ENCODE data around the gene RAB37. TPM values are rescaled to one million over a fixed set of nuclear protein-coding genes. Genes with fewer than 3 reads are reported as not detected.

Gene RAB37
- total RNA-seq, 1 experiment from 2014 or later = 1.5 TPM

DNA sequence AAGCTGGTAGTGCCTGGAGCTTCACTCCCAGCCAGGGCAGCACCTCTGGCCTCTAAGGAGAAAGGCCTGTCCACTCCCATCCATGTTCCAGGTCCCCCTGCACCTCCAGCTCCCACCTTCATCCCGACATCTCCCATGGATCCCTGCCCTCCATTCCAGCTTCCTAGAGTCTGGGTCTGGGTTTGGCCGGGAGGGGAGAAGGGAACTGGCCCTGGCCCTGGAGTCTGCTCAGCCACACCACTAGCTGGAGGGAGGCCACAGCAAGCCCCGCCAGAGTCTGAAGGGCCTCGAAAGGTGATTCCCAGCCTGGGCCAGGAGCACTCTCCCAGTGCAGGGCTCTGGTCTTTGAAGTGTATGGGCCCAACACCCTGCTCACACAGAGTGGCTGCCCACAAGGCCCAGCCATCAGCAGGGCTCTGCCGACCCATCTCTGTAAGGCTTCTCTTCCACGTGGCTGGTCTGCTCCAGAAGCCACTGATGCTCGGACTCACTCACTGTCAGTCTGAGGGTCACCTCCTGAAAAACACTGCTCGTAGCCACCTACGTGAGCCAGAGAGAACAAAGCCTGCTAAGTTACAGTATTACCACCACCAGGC, 34.4 kb downstream of the RAB37 start:
- DNase-seq (ENCODE audit: low read depth, low spot score) (no peak), ATAC-seq (no peak)
- Histone ChIP-seq H3K4me3 (ENCODE audit: low read depth in 2 of 2, low read length in 2 of 2) (no peak overlapping the region), H3K4me1 (ENCODE audit: control insufficient read depth, insufficient read depth, low read length) (peaks cover 43% of the 10 kb centered on the region), H3K9me3 (ENCODE audit: control insufficient read depth, insufficient read depth, low read depth, low read length) (no peaks in the 10 kb centered on the region), H3K27me3 (ENCODE audit: control insufficient read depth, insufficient read depth, low read length) (no peaks in the 10 kb centered on the region), H3K27ac (ENCODE audit: low read length) (no peak overlapping the region), H3K36me3 (ENCODE audit: control insufficient read depth, insufficient read depth, low read length) (peaks cover 9% of the 10 kb centered on the region; the same call in 1 of the 2 replicates)
- CTCF ChIA-PET = interaction anchor here (0.5 to 2.2 kb wide), 9 partner anchors 15 to 114 kb away, joined by 3 to 16 read pairs (median 5); no protein-coding TSS in a partner anchor
- no peak for TF ChIP-seq SIN3A (IDR thresholded peaks at IDR 0.05; ENCODE audit: borderline replicate concordance, insufficient read depth, low read depth, low read length)
- TF ChIP-seq POLR2AphosphoS5 (IDR thresholded peaks at IDR 0.05; ENCODE audit: low read depth, low read length) = no peak
- TF ChIP-seq TCF7L2 (IDR thresholded peaks at IDR 0.05; ENCODE audit: low read depth, low read length) = no peak
- TF ChIP-seq, protein P1, sequence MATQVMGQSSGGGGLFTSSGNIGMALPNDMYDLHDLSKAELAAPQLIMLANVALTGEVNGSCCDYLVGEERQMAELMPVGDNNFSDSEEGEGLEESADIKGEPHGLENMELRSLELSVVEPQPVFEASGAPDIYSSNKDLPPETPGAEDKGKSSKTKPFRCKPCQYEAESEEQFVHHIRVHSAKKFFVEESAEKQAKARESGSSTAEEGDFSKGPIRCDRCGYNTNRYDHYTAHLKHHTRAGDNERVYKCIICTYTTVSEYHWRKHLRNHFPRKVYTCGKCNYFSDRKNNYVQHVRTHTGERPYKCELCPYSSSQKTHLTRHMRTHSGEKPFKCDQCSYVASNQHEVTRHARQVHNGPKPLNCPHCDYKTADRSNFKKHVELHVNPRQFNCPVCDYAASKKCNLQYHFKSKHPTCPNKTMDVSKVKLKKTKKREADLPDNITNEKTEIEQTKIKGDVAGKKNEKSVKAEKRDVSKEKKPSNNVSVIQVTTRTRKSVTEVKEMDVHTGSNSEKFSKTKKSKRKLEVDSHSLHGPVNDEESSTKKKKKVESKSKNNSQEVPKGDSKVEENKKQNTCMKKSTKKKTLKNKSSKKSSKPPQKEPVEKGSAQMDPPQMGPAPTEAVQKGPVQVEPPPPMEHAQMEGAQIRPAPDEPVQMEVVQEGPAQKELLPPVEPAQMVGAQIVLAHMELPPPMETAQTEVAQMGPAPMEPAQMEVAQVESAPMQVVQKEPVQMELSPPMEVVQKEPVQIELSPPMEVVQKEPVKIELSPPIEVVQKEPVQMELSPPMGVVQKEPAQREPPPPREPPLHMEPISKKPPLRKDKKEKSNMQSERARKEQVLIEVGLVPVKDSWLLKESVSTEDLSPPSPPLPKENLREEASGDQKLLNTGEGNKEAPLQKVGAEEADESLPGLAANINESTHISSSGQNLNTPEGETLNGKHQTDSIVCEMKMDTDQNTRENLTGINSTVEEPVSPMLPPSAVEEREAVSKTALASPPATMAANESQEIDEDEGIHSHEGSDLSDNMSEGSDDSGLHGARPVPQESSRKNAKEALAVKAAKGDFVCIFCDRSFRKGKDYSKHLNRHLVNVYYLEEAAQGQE (IDR thresholded peaks at IDR 0.05; ENCODE audit: insufficient read depth in 1 of 2, low read depth in 2 of 2, low read length in 1 of 2) = no peak
- TF ChIP-seq, protein P2, sequence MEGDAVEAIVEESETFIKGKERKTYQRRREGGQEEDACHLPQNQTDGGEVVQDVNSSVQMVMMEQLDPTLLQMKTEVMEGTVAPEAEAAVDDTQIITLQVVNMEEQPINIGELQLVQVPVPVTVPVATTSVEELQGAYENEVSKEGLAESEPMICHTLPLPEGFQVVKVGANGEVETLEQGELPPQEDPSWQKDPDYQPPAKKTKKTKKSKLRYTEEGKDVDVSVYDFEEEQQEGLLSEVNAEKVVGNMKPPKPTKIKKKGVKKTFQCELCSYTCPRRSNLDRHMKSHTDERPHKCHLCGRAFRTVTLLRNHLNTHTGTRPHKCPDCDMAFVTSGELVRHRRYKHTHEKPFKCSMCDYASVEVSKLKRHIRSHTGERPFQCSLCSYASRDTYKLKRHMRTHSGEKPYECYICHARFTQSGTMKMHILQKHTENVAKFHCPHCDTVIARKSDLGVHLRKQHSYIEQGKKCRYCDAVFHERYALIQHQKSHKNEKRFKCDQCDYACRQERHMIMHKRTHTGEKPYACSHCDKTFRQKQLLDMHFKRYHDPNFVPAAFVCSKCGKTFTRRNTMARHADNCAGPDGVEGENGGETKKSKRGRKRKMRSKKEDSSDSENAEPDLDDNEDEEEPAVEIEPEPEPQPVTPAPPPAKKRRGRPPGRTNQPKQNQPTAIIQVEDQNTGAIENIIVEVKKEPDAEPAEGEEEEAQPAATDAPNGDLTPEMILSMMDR (IDR thresholded peaks at IDR 0.05) = no peak
- intact Hi-C loops (cut with micrococcal nuclease; ENCODE audit: unreplicated experiment) = no loop called here
- BruUV-seq (replicated peaks) = no TSS peak
- in situ Hi-C loops (cut with HindIII; ENCODE audit: low pct_unique_long_range_greater_than_20kb, low sequenced_read_pairs) = no loop called here
- POLR2A ChIA-PET = interaction anchor here (1.2 kb wide), 1 partner anchor 102 kb away, joined by 4 read pairs; the partner anchor contains the start of gene FDXR

DNA sequence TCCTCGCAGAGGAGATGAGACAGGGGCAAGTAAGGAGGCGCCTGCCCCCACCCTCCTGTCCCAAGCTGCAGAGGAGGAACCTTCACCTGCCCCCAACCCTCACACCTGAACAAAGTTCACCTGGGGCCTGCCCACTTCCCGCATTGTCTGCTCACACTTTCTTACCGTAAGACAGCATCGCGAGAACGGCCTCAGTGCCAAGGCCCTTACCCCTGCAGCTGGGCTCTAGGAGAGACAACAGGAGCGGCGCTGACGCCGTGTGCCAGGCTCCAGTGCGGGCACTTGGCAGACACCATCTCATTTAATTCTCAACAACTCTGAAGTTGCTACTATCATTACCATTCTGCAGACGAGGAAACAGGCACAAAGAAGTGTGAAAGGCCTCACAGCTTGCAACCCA, 35.0 kb downstream of the RAB37 start:
- H3K36me3 ChIP-seq (ENCODE audit: control insufficient read depth, insufficient read depth, low read length) = peaks cover 9% of the 10 kb centered on the region; the same call in 1 of the 2 replicates
- POLR2A ChIA-PET = no interaction called here
- ATAC-seq = no peak
- CTCF ChIA-PET = interaction anchor here (2.2 kb wide), 1 partner anchor 27 kb away, joined by 16 read pairs; no protein-coding TSS in a partner anchor
- no peak overlapping the region for H3K27ac ChIP-seq (ENCODE audit: low read length)
- peaks cover 44% of the 10 kb centered on the region for H3K4me1 ChIP-seq (ENCODE audit: control insufficient read depth, insufficient read depth, low read length)
- no peaks in the 10 kb centered on the region for H3K9me3 ChIP-seq (ENCODE audit: control insufficient read depth, insufficient read depth, low read depth, low read length)
- intact Hi-C loops (cut with micrococcal nuclease; ENCODE audit: unreplicated experiment) (no loop called here), in situ Hi-C loops (cut with HindIII; ENCODE audit: low pct_unique_long_range_greater_than_20kb, low sequenced_read_pairs) (no loop called here)
- no peak overlapping the region for H3K4me3 ChIP-seq (ENCODE audit: low read depth in 2 of 2, low read length in 2 of 2)
- TF ChIP-seq, protein P2 (IDR thresholded peaks at IDR 0.05) = no peak
- TF ChIP-seq SIN3A (IDR thresholded peaks at IDR 0.05; ENCODE audit: borderline replicate concordance, insufficient read depth, low read depth, low read length) = no peak
- TF ChIP-seq POLR2AphosphoS5 (IDR thresholded peaks at IDR 0.05; ENCODE audit: low read depth, low read length) = no peak
- TF ChIP-seq, protein P1 (IDR thresholded peaks at IDR 0.05; ENCODE audit: insufficient read depth in 1 of 2, low read depth in 2 of 2, low read length in 1 of 2) = no peak
- TF ChIP-seq TCF7L2 (IDR thresholded peaks at IDR 0.05; ENCODE audit: low read depth, low read length) = no peak
- no TSS peak for BruUV-seq (replicated peaks)
- DNase-seq (ENCODE audit: low read depth, low spot score) = no peak
- no peaks in the 10 kb centered on the region for H3K27me3 ChIP-seq (ENCODE audit: control insufficient read depth, insufficient read depth, low read length)
